OCI-LY7 (cell line): ENCODE data around the gene CTSV.

ENCODE experiments used
- EZH2phosphoT487 ChIP-seq: fragments of 200-600 bp; sonication (generic); IDR thresholded peaks from 2 replicates; pipeline ENCODE4 v1.6.1; 2018; ENCODE audit warnings: low read depth, borderline replicate concordance, mild to moderate bottlenecking, mixed run types, antibody characterized with exemption, low read length, moderate library complexity, mixed read lengths
- TF ChIP-seq, protein P1 (sequence below): fragments of 200-600 bp; sonication (generic); conservative IDR thresholded peaks from 2 replicates; pipeline ENCODE4 v1.5.1; 2014; ENCODE audit warnings: mild to moderate bottlenecking, antibody characterized with exemption, low read length, moderate library complexity, mixed read lengths

DNA sequence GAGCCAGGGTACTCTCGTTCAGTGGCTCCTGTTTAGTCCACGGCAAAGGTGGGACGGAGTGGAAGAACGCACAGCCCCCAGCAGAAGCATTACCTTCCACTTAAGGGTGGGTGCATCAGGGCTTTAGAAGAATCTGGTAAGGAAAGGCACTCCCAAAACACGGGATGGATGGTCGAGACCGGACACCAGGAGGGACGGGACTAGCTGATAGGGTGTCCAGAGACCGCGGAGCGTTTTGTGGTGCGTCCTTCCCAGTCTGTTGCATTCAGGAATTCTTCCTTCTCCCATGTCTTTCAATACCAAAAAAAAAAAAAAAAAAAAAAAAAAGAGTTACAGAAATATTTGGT, 545 bp upstream of the CTSV start:
- TF ChIP-seq, protein P1, sequence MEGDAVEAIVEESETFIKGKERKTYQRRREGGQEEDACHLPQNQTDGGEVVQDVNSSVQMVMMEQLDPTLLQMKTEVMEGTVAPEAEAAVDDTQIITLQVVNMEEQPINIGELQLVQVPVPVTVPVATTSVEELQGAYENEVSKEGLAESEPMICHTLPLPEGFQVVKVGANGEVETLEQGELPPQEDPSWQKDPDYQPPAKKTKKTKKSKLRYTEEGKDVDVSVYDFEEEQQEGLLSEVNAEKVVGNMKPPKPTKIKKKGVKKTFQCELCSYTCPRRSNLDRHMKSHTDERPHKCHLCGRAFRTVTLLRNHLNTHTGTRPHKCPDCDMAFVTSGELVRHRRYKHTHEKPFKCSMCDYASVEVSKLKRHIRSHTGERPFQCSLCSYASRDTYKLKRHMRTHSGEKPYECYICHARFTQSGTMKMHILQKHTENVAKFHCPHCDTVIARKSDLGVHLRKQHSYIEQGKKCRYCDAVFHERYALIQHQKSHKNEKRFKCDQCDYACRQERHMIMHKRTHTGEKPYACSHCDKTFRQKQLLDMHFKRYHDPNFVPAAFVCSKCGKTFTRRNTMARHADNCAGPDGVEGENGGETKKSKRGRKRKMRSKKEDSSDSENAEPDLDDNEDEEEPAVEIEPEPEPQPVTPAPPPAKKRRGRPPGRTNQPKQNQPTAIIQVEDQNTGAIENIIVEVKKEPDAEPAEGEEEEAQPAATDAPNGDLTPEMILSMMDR: no peak
- TF ChIP-seq EZH2phosphoT487: no peak
